ENCODE results near the gene AGPAT4.

Gene AGPAT4

DNA sequence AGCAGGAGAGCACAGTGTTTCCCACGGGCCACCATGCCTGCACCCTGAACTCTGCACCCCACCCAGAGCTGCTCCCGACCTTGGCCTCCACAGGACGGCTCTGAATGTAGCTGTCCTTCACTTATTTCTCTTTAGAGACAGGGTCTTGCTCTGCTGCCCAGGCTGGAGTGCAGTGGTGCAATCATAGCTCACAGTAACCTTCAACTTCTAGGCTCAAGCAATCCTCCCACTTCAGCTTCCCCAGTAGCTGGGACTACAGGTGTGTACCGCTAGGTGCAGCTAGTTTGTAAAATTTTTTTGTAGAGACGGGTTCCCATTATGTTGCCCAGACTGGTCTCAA lies 130.9 kb downstream of the AGPAT4 start:
- DNase-seq (ENCODE audit: low read depth in 2 of 2): no peak
- TF ChIP-seq, protein P1, sequence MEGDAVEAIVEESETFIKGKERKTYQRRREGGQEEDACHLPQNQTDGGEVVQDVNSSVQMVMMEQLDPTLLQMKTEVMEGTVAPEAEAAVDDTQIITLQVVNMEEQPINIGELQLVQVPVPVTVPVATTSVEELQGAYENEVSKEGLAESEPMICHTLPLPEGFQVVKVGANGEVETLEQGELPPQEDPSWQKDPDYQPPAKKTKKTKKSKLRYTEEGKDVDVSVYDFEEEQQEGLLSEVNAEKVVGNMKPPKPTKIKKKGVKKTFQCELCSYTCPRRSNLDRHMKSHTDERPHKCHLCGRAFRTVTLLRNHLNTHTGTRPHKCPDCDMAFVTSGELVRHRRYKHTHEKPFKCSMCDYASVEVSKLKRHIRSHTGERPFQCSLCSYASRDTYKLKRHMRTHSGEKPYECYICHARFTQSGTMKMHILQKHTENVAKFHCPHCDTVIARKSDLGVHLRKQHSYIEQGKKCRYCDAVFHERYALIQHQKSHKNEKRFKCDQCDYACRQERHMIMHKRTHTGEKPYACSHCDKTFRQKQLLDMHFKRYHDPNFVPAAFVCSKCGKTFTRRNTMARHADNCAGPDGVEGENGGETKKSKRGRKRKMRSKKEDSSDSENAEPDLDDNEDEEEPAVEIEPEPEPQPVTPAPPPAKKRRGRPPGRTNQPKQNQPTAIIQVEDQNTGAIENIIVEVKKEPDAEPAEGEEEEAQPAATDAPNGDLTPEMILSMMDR (IDR thresholded peaks at IDR 0.05; ENCODE audit: low read depth, low read length): no peak
- H3K4me3 ChIP-seq (replicated peaks in 1 of 2; ENCODE audit: low read depth in 2 of 2, low read length in 2 of 2): no peak overlapping the region

DNA sequence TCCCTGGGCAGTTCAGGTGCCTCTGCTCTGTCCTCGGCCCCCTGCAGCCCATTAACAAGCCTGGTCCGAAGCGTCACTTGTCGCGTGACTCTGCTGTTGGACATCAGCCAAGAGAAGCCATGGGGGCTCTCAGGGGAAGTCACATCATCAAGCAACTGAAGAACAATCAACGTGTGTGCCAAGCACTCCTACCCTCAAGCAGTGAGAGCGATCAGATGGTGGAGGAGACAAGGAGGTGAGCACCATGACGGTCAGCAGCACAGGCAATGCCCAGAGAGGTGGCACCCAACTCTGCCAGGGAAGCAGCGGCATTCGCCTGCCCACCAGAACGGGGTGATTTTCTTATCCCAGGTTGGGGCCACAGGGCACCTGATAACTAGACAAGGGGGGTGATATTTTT lies 132.7 kb downstream of the AGPAT4 start:
- no peak overlapping the region for H3K4me3 ChIP-seq (replicated peaks in 1 of 2; ENCODE audit: low read depth in 2 of 2, low read length in 2 of 2)
- DNase-seq (ENCODE audit: low read depth in 2 of 2): peak in 1 of 2 donors; percentile 30
- TF ChIP-seq, protein P1 (IDR thresholded peaks at IDR 0.05; ENCODE audit: low read depth, low read length): no peak

DNA sequence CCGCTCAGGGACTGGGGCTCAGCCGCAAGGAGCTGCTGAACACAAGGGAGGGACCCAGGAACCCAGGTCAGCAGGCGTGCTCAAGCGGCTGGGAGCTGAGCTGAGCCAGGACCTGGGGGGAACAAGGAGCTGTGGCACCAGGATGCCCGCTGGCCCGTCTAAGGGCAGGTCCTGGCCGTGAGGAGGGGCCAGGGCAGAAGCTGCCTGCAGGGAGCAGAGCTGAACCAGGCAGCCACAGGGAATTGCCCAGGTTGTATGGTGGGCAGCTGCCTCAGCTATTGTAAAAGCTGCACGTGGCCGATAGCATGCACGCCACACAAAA lies 133.3 kb downstream of the AGPAT4 start:
- DNase-seq (ENCODE audit: low read depth in 2 of 2): no peak
- no peak overlapping the region for H3K4me3 ChIP-seq (replicated peaks in 1 of 2; ENCODE audit: low read depth in 2 of 2, low read length in 2 of 2)
- TF ChIP-seq, protein P1 (IDR thresholded peaks at IDR 0.05; ENCODE audit: low read depth, low read length): no peak

DNA sequence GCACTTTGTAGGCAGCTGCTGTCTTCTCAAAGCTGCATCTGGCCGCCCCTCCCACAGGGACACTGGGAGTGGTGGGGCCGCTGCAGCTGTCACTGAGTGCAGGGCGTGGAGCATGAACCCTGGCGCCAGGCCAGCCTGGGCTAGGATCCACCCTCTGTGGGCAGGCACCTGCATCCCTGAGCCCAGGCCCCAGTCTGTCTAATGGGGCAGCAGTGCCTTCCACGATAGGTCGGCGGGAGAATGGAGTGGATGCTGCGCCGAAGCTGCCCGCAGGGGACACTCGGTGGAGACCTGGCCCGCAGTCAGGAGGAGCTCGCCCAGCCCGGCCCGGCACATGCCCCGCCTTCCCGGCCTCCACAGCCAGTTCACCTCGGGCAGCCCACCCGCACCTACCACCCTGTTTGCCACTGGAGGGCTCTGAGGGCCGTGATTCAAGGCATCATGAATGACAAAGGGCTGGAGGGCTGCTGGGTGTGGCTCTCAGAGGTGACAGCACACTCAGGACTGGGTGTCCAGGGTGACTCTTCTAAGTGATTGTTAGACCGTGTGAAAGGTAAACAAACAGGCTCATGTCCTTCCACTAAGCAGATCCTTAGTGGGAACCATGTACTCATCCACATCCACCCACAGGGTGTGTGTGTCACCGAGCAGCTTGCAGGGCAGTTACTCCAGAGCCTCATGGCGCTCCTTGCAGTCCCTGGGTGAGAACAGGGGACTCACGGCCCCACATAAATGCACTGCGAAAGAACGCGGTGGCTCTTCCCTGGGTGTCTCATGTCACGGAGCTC lies 133.9 kb downstream of the AGPAT4 start:
- DNase-seq (ENCODE audit: low read depth in 2 of 2): peak in 1 of 2 donors; percentile 16
- H3K4me3 ChIP-seq (replicated peaks in 1 of 2; ENCODE audit: low read depth in 2 of 2, low read length in 2 of 2): no peak overlapping the region
- TF ChIP-seq, protein P1 (IDR thresholded peaks at IDR 0.05; ENCODE audit: low read depth, low read length): no peak

DNA sequence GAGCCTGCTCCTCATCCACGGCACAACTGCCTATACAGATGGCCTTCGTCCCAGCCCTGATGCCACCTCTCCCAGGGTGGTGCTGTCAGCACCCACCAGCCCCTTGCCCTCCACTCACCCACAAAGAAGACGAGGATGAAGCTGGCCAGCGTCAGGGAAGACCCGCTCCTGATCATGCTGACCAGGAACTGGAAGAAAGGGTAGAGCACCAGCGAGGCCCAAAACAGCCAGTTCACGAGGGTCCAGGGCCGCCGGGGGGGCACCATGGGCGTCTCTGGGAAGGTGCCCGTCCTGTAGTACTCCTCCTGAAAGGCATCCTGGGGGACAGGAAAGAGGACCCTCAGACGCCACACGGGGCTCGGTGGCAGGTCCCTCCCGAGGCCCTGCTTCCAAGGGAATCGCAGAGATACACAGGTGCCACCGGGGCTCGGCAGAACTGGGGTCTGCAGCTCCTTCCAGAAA lies 134.5 kb downstream of the AGPAT4 start:
- no peak for DNase-seq (ENCODE audit: low read depth in 2 of 2)
- H3K4me3 ChIP-seq (replicated peaks in 1 of 2; ENCODE audit: low read depth in 2 of 2, low read length in 2 of 2): no peak overlapping the region
- TF ChIP-seq, protein P1 (IDR thresholded peaks at IDR 0.05; ENCODE audit: low read depth, low read length): no peak

DNA sequence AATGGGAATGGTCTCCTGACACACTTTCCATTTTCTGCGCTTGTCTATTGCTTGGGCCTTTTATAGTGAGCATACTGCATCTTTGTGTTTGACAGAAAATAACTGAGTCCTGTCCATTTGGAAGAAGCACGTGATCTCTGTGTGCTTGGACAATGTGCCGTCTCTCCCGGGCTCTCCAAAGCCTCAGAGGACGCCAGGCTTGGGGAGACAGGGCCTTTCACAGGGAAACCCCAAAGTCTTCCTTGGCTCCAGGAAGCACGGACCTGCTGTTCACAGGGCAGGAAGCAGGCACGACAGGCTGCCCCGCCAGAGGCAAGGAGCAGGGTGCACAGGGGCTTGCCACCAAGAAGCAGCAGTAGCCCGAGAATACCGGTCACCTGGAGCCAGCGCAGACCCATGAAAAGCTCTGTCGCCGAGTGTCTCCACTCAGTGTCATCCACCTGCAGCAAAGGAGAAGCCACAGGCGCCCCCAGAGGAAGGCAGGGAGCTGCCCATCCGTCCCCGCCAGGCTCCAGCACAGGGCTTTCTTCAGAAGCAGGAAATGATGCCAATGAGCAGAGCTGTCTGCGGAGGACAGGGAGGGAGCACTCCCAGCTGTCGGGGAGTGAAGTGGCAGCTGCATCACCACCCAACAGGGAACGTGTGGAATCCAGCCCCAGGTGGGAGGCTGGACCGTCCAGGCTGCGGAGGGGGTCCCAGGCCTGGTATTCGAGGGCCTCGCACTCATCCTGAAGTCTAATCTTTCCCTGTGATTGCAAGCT lies 135.1 kb downstream of the AGPAT4 start:
- DNase-seq (ENCODE audit: low read depth in 2 of 2): no peak
- TF ChIP-seq, protein P1 (IDR thresholded peaks at IDR 0.05; ENCODE audit: low read depth, low read length): no peak

More for the DNA sequence above, 135.1 kb downstream of the AGPAT4 start:
- no peak overlapping the region for H3K4me3 ChIP-seq (replicated peaks in 1 of 2; ENCODE audit: low read depth in 2 of 2, low read length in 2 of 2)
